Activated CD4-positive, alpha-beta T cell treated with anti-CD3 and anti-CD28 coated beads, Interleukin-2, amount 10 ng/mL, durations not matched to agents 7 days and 5 days (primary cell): ENCODE results near the gene CACNB4. TPM values are rescaled to one million over a fixed set of nuclear protein-coding genes. Genes with fewer than 3 reads are reported as not detected.
"Not testable (repeated sequence)": the region's sequence is repeated elsewhere in the genome, so short reads cannot be mapped to it uniquely, and the experiment has no call there.

Experiments used
- CTCF ChIA-PET: fragments of 350-600 bp; sonication (Branson Sonifier 250); formaldehyde crosslinking; loops from one replicate; lab custom pipeline; 2021; ENCODE audit warnings: antibody characterized with exemption; lab: Charles Lee
- POLR2A ChIA-PET: fragments of 350-600 bp; sonication (Branson Sonifier 250); formaldehyde crosslinking; loops from one replicate; lab custom pipeline; 2021; ENCODE audit warnings: antibody characterized with exemption; lab: Charles Lee
- DNase-seq: peaks from one replicate; pipeline ENCODE4 v3.0.0-alpha.2; 2020
- H3K27ac Mint-ChIP-seq: one replicate; pipeline ENCODE4 v1.8.0; 2021; ENCODE audit warnings: mild to moderate bottlenecking, moderate library complexity, mixed read lengths
- H3K27me3 Mint-ChIP-seq: one replicate; pipeline ENCODE4 v1.8.0; 2021; ENCODE audit warnings: mixed read lengths
- H3K36me3 Mint-ChIP-seq: one replicate; pipeline ENCODE4 v1.8.0; 2021; ENCODE audit warnings: low read depth, mixed read lengths
- H3K4me1 Mint-ChIP-seq: one replicate; pipeline ENCODE4 v1.8.0; 2021; ENCODE audit warnings: mixed read lengths
- H3K4me3 Mint-ChIP-seq: one replicate; pipeline ENCODE4 v1.8.0; 2021; ENCODE audit warnings: mild to moderate bottlenecking, moderate library complexity, mixed read lengths
- H3K9me3 Mint-ChIP-seq: one replicate; pipeline ENCODE4 v1.8.0; 2021; ENCODE audit warnings: mixed read lengths
- total RNA-seq, 2 experiments: library from RNA; stranded (reverse); gene quantifications; one replicate each; pipeline ENCODE4 v1.2.3, GENCODE V29; 2021

CACNB4 gene
- total RNA-seq, 2 experiments from 2014 or later, result 0.12 to 0.21 TPM

GRCh38 chr2:151946899-151947812, 151.7 kb downstream of the CACNB4 start:
- Mint-ChIP-seq H3K27ac (no peak overlapping the region), H3K9me3 (peaks cover 7% of the 10 kb centered on the region), H3K4me1 (no peaks in the 10 kb centered on the region), H3K36me3 (no peaks in the 10 kb centered on the region), H3K4me3 (no peak overlapping the region), H3K27me3 (peaks cover 4% of the 10 kb centered on the region)
- ChIA-PET POLR2A (no interaction called here), CTCF (no interaction called here)
- DNase-seq, result peak; percentile 16

- ChIA-PET CTCF (no interaction called here), POLR2A (no interaction called here)
- no peaks in the 10 kb centered on the region for H3K36me3 Mint-ChIP-seq
- no peak overlapping the region for H3K27ac Mint-ChIP-seq
- no peaks in the 10 kb centered on the region for H3K4me1 Mint-ChIP-seq
- peaks cover 7% of the 10 kb centered on the region for H3K9me3 Mint-ChIP-seq
- H3K4me3 Mint-ChIP-seq, result no peak overlapping the region
- no peak for DNase-seq
- H3K27me3 Mint-ChIP-seq, result peaks cover 4% of the 10 kb centered on the region
These were observed 152.5 kb downstream of the CACNB4 start for GRCh38 chr2:151946250-151946884.

GRCh38 chr2:151945602-151946001, 153.2 kb downstream of the CACNB4 start:
- DNase-seq, result no peak
- no peaks in the 10 kb centered on the region for H3K36me3 Mint-ChIP-seq
- POLR2A ChIA-PET, result no interaction called here
- peaks cover 7% of the 10 kb centered on the region for H3K9me3 Mint-ChIP-seq
- no peak overlapping the region for H3K27ac Mint-ChIP-seq
- H3K4me3 Mint-ChIP-seq, result no peak overlapping the region
- peaks cover 4% of the 10 kb centered on the region for H3K27me3 Mint-ChIP-seq
- CTCF ChIA-PET, result no interaction called here
- no peaks in the 10 kb centered on the region for H3K4me1 Mint-ChIP-seq

GRCh38 chr2:151945186-151945585, 153.7 kb downstream of the CACNB4 start:
- no peak overlapping the region for H3K27ac Mint-ChIP-seq
- peaks cover 6% of the 10 kb centered on the region for H3K27me3 Mint-ChIP-seq
- DNase-seq, result no peak
- peaks cover 7% of the 10 kb centered on the region for H3K9me3 Mint-ChIP-seq
- ChIA-PET POLR2A (interaction anchor here (0.6 kb wide), 1 partner anchor 39 kb away, joined by 3 read pairs; no protein-coding TSS in a partner anchor), CTCF (no interaction called here)
- H3K4me3 Mint-ChIP-seq, result no peak overlapping the region
- no peaks in the 10 kb centered on the region for H3K36me3 Mint-ChIP-seq
- H3K4me1 Mint-ChIP-seq, result no peaks in the 10 kb centered on the region

GRCh38 chr2:151943461-151943860, 155.4 kb downstream of the CACNB4 start:
- Mint-ChIP-seq H3K4me3 (no peak overlapping the region), H3K36me3 (no peaks in the 10 kb centered on the region), H3K27me3 (peaks cover 2% of the 10 kb centered on the region), H3K9me3 (peaks cover 7% of the 10 kb centered on the region), H3K4me1 (no peaks in the 10 kb centered on the region), H3K27ac (no peak overlapping the region)
- ChIA-PET CTCF (interaction anchor here (0.5 to 1.8 kb wide), 2 partner anchors 26 to 82 kb away, joined by 3 to 5 read pairs; no protein-coding TSS in a partner anchor), POLR2A (no interaction called here)
- DNase-seq, result no peak

- H3K9me3 Mint-ChIP-seq, POLR2A ChIA-PET, H3K4me3 Mint-ChIP-seq, H3K4me1 Mint-ChIP-seq, H3K27me3 Mint-ChIP-seq, H3K36me3 Mint-ChIP-seq, DNase-seq, H3K27ac Mint-ChIP-seq: not testable (repeated sequence)
- CTCF ChIA-PET, result interaction anchor here (1.8 kb wide), 1 partner anchor 83 kb away, joined by 5 read pairs; no protein-coding TSS in a partner anchor
These were observed 156.2 kb downstream of the CACNB4 start for GRCh38 chr2:151942540-151943205.

GRCh38 chr2:151937966-151938365, 160.9 kb downstream of the CACNB4 start:
- no peak overlapping the region for H3K4me3 Mint-ChIP-seq
- H3K9me3 Mint-ChIP-seq, result peaks cover 4% of the 10 kb centered on the region
- ChIA-PET POLR2A (no interaction called here), CTCF (no interaction called here)
- H3K4me1 Mint-ChIP-seq, result no peaks in the 10 kb centered on the region
- H3K36me3 Mint-ChIP-seq, result no peaks in the 10 kb centered on the region
- H3K27me3 Mint-ChIP-seq, result peaks cover 2% of the 10 kb centered on the region
- H3K27ac Mint-ChIP-seq, result no peak overlapping the region
- no peak for DNase-seq

- Mint-ChIP-seq H3K27me3 (peaks cover 4% of the 10 kb centered on the region), H3K27ac (no peak overlapping the region), H3K36me3 (no peaks in the 10 kb centered on the region), H3K4me3 (no peak overlapping the region), H3K4me1 (no peaks in the 10 kb centered on the region), H3K9me3 (no peaks in the 10 kb centered on the region)
- DNase-seq, result no peak
- ChIA-PET CTCF (no interaction called here), POLR2A (no interaction called here)
These were observed 162.2 kb downstream of the CACNB4 start for GRCh38 chr2:151936626-151937025.

- CTCF ChIA-PET, result no interaction called here
- peaks cover 18% of the 10 kb centered on the region for H3K27me3 Mint-ChIP-seq
- DNase-seq, result no peak
These were observed 165.5 kb downstream of the CACNB4 start for GRCh38 chr2:151933266-151933804.

GRCh38 chr2:151931756-151932155, 167.1 kb downstream of the CACNB4 start:
- POLR2A ChIA-PET, result no interaction called here
- H3K27ac Mint-ChIP-seq, result no peak overlapping the region
- H3K27me3 Mint-ChIP-seq, result peaks cover 24% of the 10 kb centered on the region
- CTCF ChIA-PET, result no interaction called here
- no peak overlapping the region for H3K4me3 Mint-ChIP-seq
- H3K9me3 Mint-ChIP-seq, result no peaks in the 10 kb centered on the region
- no peaks in the 10 kb centered on the region for H3K36me3 Mint-ChIP-seq
- H3K4me1 Mint-ChIP-seq, result no peaks in the 10 kb centered on the region
- no peak for DNase-seq

More at GRCh38 chr2:151933266-151933804, 165.5 kb downstream of the CACNB4 start:
- no peaks in the 10 kb centered on the region for H3K36me3 Mint-ChIP-seq
- no peak overlapping the region for H3K4me3 Mint-ChIP-seq
- no peak overlapping the region for H3K27ac Mint-ChIP-seq
- H3K4me1 Mint-ChIP-seq, result no peaks in the 10 kb centered on the region
- POLR2A ChIA-PET, result no interaction called here
- H3K9me3 Mint-ChIP-seq, result no peaks in the 10 kb centered on the region

GRCh38 chr2:151931030-151931611, 167.7 kb downstream of the CACNB4 start:
- H3K27me3 Mint-ChIP-seq, result peaks cover 26% of the 10 kb centered on the region
- ChIA-PET CTCF (no interaction called here), POLR2A (no interaction called here)
- no peak overlapping the region for H3K4me3 Mint-ChIP-seq
- no peaks in the 10 kb centered on the region for H3K9me3 Mint-ChIP-seq
- H3K4me1 Mint-ChIP-seq, result no peaks in the 10 kb centered on the region
- no peak overlapping the region for H3K27ac Mint-ChIP-seq
- DNase-seq, result no peak
- no peaks in the 10 kb centered on the region for H3K36me3 Mint-ChIP-seq

GRCh38 chr2:151930042-151930441, 168.8 kb downstream of the CACNB4 start:
- Mint-ChIP-seq H3K36me3 (no peaks in the 10 kb centered on the region), H3K9me3 (no peaks in the 10 kb centered on the region), H3K27me3 (peaks cover 31% of the 10 kb centered on the region), H3K4me3 (no peak overlapping the region), H3K27ac (no peak overlapping the region), H3K4me1 (no peaks in the 10 kb centered on the region)
- CTCF ChIA-PET, result no interaction called here
- POLR2A ChIA-PET, result no interaction called here
- DNase-seq, result no peak
